HL-60 (cell line): ENCODE results near the gene PDGFA.

Experiments used
- DNase-seq, 2 experiments: peaks; one replicate each; pipeline ENCODE4 v3.0.0-alpha.2; 2010 to 2020; ENCODE audit warnings: low read depth in 1 of 2, low spot score in 1 of 2
- H3K27ac ChIP-seq: fragments of 250-450 bp; sonication (Bioruptor Pico); replicated peaks from 2 replicates; pipeline ENCODE4 v1.5.1; 2020; ENCODE audit warnings: mild to moderate bottlenecking, moderate library complexity
- H3K27me3 ChIP-seq: fragments of 250-450 bp; sonication (Bioruptor Pico); 2 replicates; pipeline ENCODE4 v1.5.1; 2021; ENCODE audit warnings: mild to moderate bottlenecking, moderate library complexity; ENCODE audit not compliant: insufficient read depth, poor library complexity, severe bottlenecking
- H3K4me3 ChIP-seq: replicated peaks from 2 replicates; pipeline ENCODE4 v1.5.1; 2011; ENCODE audit warnings: mild to moderate bottlenecking, control low read depth, low read length; ENCODE audit not compliant: insufficient read depth
- CTCF ChIP-seq: IDR thresholded peaks from one replicate; pipeline ENCODE4 v1.5.1; 2011; ENCODE audit warnings: low read length, control low read depth, inconsistent platforms; ENCODE audit not compliant: insufficient read depth
- GABPA ChIP-seq: IDR thresholded peaks from 2 replicates; pipeline ENCODE4 v1.6.1; 2012; ENCODE audit warnings: low read depth
- POLR2AphosphoS5 ChIP-seq: IDR thresholded peaks from 2 replicates; pipeline ENCODE4 v1.6.1; 2012; ENCODE audit warnings: low read depth
- REST ChIP-seq: IDR thresholded peaks from 2 replicates; pipeline ENCODE4 v1.6.1; 2012; ENCODE audit warnings: low read depth; ENCODE audit not compliant: insufficient replicate concordance
- SPI1 ChIP-seq: IDR thresholded peaks from 2 replicates; pipeline ENCODE4 v1.6.1; 2012; ENCODE audit warnings: low read depth, mild to moderate bottlenecking, borderline replicate concordance

Gene PDGFA

DNA sequence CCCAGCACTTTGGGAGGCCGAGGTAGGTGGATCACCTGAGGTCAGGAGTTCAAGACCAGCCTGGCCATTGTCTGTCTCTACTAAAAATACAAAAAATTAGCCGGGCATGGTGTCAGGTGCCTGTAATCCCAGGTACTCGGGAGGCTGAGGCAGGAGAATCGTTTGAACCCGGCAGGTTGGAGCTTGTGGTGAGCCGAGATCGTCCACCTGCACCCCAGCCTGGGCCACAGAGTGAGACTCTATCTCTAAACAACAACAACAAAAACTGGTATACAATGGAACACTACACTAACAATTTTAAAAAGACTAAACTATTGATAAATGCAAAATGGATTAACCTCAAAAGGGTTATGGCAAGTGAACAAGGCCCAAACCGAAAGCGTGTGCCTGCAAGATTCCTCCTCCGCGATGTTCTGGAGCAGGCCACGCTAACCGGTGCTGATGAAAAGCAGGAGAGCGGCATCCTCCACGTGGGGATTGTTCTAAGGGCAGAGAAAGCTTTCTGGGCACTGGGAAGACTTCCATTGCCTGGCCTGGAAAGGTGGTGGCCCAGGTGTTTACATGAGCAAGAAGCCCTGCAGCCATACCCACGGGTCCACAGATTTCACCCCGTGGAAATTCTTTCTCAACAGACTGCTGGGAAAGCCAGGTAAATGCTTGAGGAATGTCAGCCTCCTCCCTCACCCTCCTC, 53.8 kb downstream of the PDGFA start:
- no peak for DNase-seq
- Histone ChIP-seq H3K27ac (no peak overlapping the region), H3K27me3 (no peaks in the 10 kb centered on the region), H3K4me3 (no peak overlapping the region)
- TF ChIP-seq GABPA (no peak), CTCF (no peak), POLR2AphosphoS5 (no peak), SPI1 (no peak), REST (no peak)

- no peak overlapping the region for H3K4me3 ChIP-seq
- TF ChIP-seq CTCF (no peak), GABPA (no peak), REST (no peak), SPI1 (no peak), POLR2AphosphoS5 (no peak)
- H3K27me3 ChIP-seq: no peaks in the 10 kb centered on the region
- H3K27ac ChIP-seq: no peak overlapping the region
- no peak for DNase-seq
These were observed 54.9 kb downstream of the PDGFA start for GRCh38 chr7:464454-465401.

DNA sequence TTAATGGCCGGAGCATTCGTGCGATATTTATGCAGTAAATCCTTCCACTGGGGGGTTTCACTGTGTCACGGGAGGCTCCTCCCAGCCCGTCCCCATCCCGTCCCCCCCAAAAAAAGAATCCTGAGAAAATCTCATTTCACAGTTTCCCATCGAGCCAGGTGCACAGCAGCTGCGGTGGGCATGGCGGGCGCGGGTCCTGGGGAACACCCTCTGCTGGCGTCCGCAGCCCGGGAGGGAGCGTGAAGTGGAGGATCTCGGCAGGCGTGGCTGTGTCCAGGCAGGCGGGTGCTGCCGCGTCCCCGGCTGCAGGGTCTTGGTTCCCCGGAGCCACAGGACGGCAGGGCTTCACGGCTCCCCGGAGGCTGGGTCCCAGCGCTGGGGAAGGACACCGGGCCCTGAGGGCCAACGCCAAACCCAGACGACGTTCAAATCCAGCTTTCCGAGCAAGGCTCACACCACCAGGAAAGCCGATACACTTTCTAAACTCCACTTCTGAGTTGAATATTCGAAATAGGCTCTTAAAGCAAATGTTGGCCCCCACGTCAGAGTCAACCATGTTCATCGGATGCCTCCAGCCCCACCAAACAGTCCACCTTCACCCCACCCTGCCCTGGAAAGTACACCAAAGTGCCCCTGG, 55.7 kb downstream of the PDGFA start:
- no peak overlapping the region for H3K4me3 ChIP-seq
- TF ChIP-seq CTCF: no peak
- no peak for TF ChIP-seq SPI1
- TF ChIP-seq POLR2AphosphoS5: no peak
- TF ChIP-seq REST: no peak
- no peak for TF ChIP-seq GABPA
- H3K27me3 ChIP-seq: no peaks in the 10 kb centered on the region
- no peak for DNase-seq
- H3K27ac ChIP-seq: no peak overlapping the region
